CD14-positive monocyte (primary cell): ENCODE measurements around the gene SRRD. TPM values are rescaled to one million over a fixed set of nuclear protein-coding genes. Genes with fewer than 3 reads are reported as not detected.
A peak's percentile ranks its signal among the peaks of the same experiment; 100 is the strongest.

Experiments
- DNase-seq, 3 donors: peaks; one replicate each; pipeline ENCODE4 v3.0.0-alpha.2; 2011 to 2022
- H2AFZ ChIP-seq: 2 replicates; pipeline ENCODE4 v1.6.0; 2012; ENCODE audit warnings: mild to moderate bottlenecking, low read depth, low read length, inconsistent platforms; ENCODE audit not compliant: insufficient read depth, poor library complexity, severe bottlenecking
- H3K27ac ChIP-seq, 2 donors: 1 replicate in 1 of 2; 2 replicates in 1 of 2; pipeline ENCODE4 v1.5.1; 2012 to 2013; ENCODE audit warnings: low read length in 2 of 2, control low read depth in 1 of 2, inconsistent platforms in 1 of 2, low read depth in 1 of 2, mild to moderate bottlenecking in 1 of 2
- H3K27me3 ChIP-seq, 2 donors: one replicate each; pipeline versions ENCODE4 v1.6.0 to v1.6.1; 2011 to 2013; ENCODE audit warnings: low read length in 2 of 2; ENCODE audit not compliant: control insufficient read depth in 2 of 2, insufficient read depth in 2 of 2
- H3K36me3 ChIP-seq, 2 donors: replicated peaks in 1 of 2; 1 replicate in 1 of 2; 2 replicates in 1 of 2; pipeline versions ENCODE4 v1.5.1 to v1.6.1; 2012 to 2013; ENCODE audit warnings: low read length in 2 of 2, control low read depth in 1 of 2, inconsistent platforms in 1 of 2, mild to moderate bottlenecking in 1 of 2; ENCODE audit not compliant: insufficient read depth in 2 of 2, control insufficient read depth in 1 of 2
- H3K4me1 ChIP-seq, 2 donors: 1 replicate in 1 of 2; 2 replicates in 1 of 2; pipeline versions ENCODE4 v1.5.1 to v1.6.1; 2012 to 2013; ENCODE audit warnings: low read length in 2 of 2, control low read depth in 1 of 2, inconsistent platforms in 1 of 2, mild to moderate bottlenecking in 1 of 2, moderate library complexity in 1 of 2; ENCODE audit not compliant: insufficient read depth in 2 of 2, control insufficient read depth in 1 of 2
- H3K4me2 ChIP-seq: replicated peaks from 2 replicates; pipeline ENCODE3; 2012; ENCODE audit warnings: low read length, moderate library complexity, mild to moderate bottlenecking; ENCODE audit not compliant: poor library complexity, severe bottlenecking; ENCODE audit errors: extremely low read depth
- H3K4me3 ChIP-seq, 3 experiments: fragments of 200-600 bp in 1 of 3; sonication (generic) in 1 of 3; replicated peaks in 1 of 3; 1 replicate in 2 of 3; 2 replicates in 1 of 3; pipeline ENCODE4 v1.5.1; 2011 to 2013; ENCODE audit warnings: low read length in 3 of 3, mild to moderate bottlenecking in 3 of 3, control low read depth in 2 of 3, low read depth in 2 of 3, inconsistent platforms in 1 of 3, moderate library complexity in 1 of 3
- H3K79me2 ChIP-seq: 2 replicates; pipeline ENCODE4 v1.6.0; 2012; ENCODE audit warnings: mild to moderate bottlenecking, control low read depth, inconsistent platforms, low read length, moderate library complexity; ENCODE audit not compliant: insufficient read depth
- H3K9ac ChIP-seq: 2 replicates; pipeline ENCODE4 v1.6.0; 2017; ENCODE audit warnings: low read length, mild to moderate bottlenecking; ENCODE audit not compliant: insufficient read depth, poor library complexity, severe bottlenecking
- H3K9me3 ChIP-seq, 2 donors: replicated peaks in 1 of 2; 1 replicate in 1 of 2; 2 replicates in 1 of 2; pipeline versions ENCODE4 v1.5.1 to v1.6.1; 2012 to 2013; ENCODE audit warnings: low read length in 2 of 2, control low read depth in 1 of 2; ENCODE audit not compliant: control insufficient read depth in 1 of 2, insufficient read depth in 1 of 2
- H4K20me1 ChIP-seq: 2 replicates; pipeline ENCODE4 v1.6.0; 2012; ENCODE audit warnings: mild to moderate bottlenecking, low read length, control low read depth, moderate library complexity; ENCODE audit not compliant: insufficient read depth
- H3K27ac Mint-ChIP-seq, 7 donors: one replicate each; pipeline ENCODE4 v1.8.0; 2020; ENCODE audit warnings: mild to moderate bottlenecking in 7 of 7, mixed read lengths in 7 of 7, moderate library complexity in 6 of 7, inconsistent platforms in 2 of 7
- H3K27me3 Mint-ChIP-seq, 3 donors: one replicate each; pipeline ENCODE4 v1.8.0; 2021 to 2022; ENCODE audit warnings: low read depth in 3 of 3, mild to moderate bottlenecking in 3 of 3, mixed read lengths in 3 of 3, moderate library complexity in 3 of 3, inconsistent platforms in 1 of 3
- H3K36me3 Mint-ChIP-seq, 2 donors: one replicate each; pipeline ENCODE4 v1.8.0; 2020; ENCODE audit warnings: mixed read lengths in 2 of 2, inconsistent platforms in 1 of 2, mild to moderate bottlenecking in 1 of 2
- H3K4me1 Mint-ChIP-seq: one replicate; pipeline ENCODE4 v1.8.0; 2020; ENCODE audit warnings: mild to moderate bottlenecking, mixed read lengths
- H3K4me3 Mint-ChIP-seq, 2 donors: one replicate each; pipeline ENCODE4 v1.8.0; 2020; ENCODE audit warnings: mild to moderate bottlenecking in 2 of 2, mixed read lengths in 2 of 2, moderate library complexity in 1 of 2
- H3K9me3 Mint-ChIP-seq, 7 donors: one replicate each; pipeline ENCODE4 v1.8.0; 2020 to 2022; ENCODE audit warnings: mixed read lengths in 7 of 7, mild to moderate bottlenecking in 6 of 7, moderate library complexity in 6 of 7, inconsistent platforms in 2 of 7
- CTCF ChIP-seq: fragments of 200-600 bp; IDR thresholded peaks from one replicate; pipeline ENCODE4 v1.8.0; 2022; ENCODE audit warnings: antibody characterized with exemption, mild to moderate bottlenecking
- WGBS: methylation state at CpG from one replicate; pipeline ENCODE4 v1.1.5; 2013; ENCODE audit warnings: missing lambda C conversion rate; ENCODE audit not compliant: insufficient coverage; 5-methylcytosine and 5-hydroxymethylcytosine counted together
- intact Hi-C, 2 donors: fragments of 100-400 bp; cut with micrococcal nuclease; formaldehyde crosslinking; loops; one replicate each; pipeline versions ENCODE4 v1.15.0 to v1.15.1; 2023
- polyA plus RNA-seq, 3 donors: library from polyadenylated mRNA; depleted of rRNA in 1 of 3; unstranded in 2 of 3; stranded (reverse) in 1 of 3; fragments of 300-500 nt in 2 of 3; fragments of >200 nt in 1 of 3; fragmentation: Illumina TruSeq in 2 of 3; gene quantifications; 1 replicate in 2 of 3; 2 replicates in 1 of 3; pipeline ENCODE4 v1.2.3, GENCODE V29; 2012 to 2021

Gene SRRD
- polyA plus RNA-seq, 3 donors, result 3.7 to 15.0 (median 10.0) TPM

- no peak overlapping the region for H2AFZ ChIP-seq
These were observed 4.3 kb downstream of the SRRD start for GRCh38 chr22:26487996-26488395.

GRCh38 chr22:26489447-26490036, 5.9 kb downstream of the SRRD start:
- Mint-ChIP-seq H3K9me3 (no peaks in the 10 kb centered on the region), H3K36me3 (peaks cover 66 to 75% of the 10 kb centered on the region in 2 donors), H3K4me1 (peaks cover 9% of the 10 kb centered on the region), H3K4me3 (no peak overlapping the region), H3K27me3 (no peaks in the 10 kb centered on the region), H3K27ac (peak overlapping the region in 5 of 7 donors; percentile 2 to 73 (median 51))
- H3K79me2 ChIP-seq, result peaks cover 18% of the 10 kb centered on the region
- no peak overlapping the region for H3K4me3 ChIP-seq
- H3K9me3 ChIP-seq, result no peaks in the 10 kb centered on the region
- H3K27me3 ChIP-seq, result no peaks in the 10 kb centered on the region
- H3K4me2 ChIP-seq, result no peak overlapping the region
- H4K20me1 ChIP-seq, result peaks cover 5% of the 10 kb centered on the region
- WGBS, result no CpG with 5 or more reads among the region's 4 CpGs
- no peak for TF ChIP-seq CTCF
- no peak overlapping the region for H2AFZ ChIP-seq
- intact Hi-C loops, result no loop called here
- H3K4me1 ChIP-seq, result peaks cover 1 to 7% of the 10 kb centered on the region in 2 donors
- no peak overlapping the region for H3K9ac ChIP-seq
- H3K36me3 ChIP-seq, result peaks cover 68 to 79% of the 10 kb centered on the region in 2 donors
- H3K27ac ChIP-seq, result no peak overlapping the region
- no peak for DNase-seq

More at GRCh38 chr22:26487996-26488395, 4.3 kb downstream of the SRRD start:
- no peaks in the 10 kb centered on the region for H4K20me1 ChIP-seq
- WGBS, result 100% methylated on average over 1 of the region's 3 CpGs
- TF ChIP-seq CTCF, result no peak
- no peaks in the 10 kb centered on the region for H3K9me3 ChIP-seq
- no peak overlapping the region for H3K9ac ChIP-seq
- no peaks in the 10 kb centered on the region for H3K27me3 ChIP-seq
- Mint-ChIP-seq H3K4me3 (no peak overlapping the region), H3K4me1 (peaks cover 18% of the 10 kb centered on the region), H3K27ac (no peak overlapping the region), H3K36me3 (peaks cover 51 to 60% of the 10 kb centered on the region in 2 donors), H3K27me3 (no peaks in the 10 kb centered on the region), H3K9me3 (no peaks in the 10 kb centered on the region)
- H3K4me3 ChIP-seq, result no peak overlapping the region
- intact Hi-C loops, result no loop called here
- peaks cover 33% of the 10 kb centered on the region for H3K79me2 ChIP-seq
- H3K4me1 ChIP-seq, result peaks cover 11 to 16% of the 10 kb centered on the region in 2 donors
- H3K4me2 ChIP-seq, result no peak overlapping the region
- no peak overlapping the region for H3K27ac ChIP-seq
- no peak for DNase-seq
- H3K36me3 ChIP-seq, result peaks cover 53 to 64% of the 10 kb centered on the region in 2 donors
